ENCODE results near the gene SH2D7.

The SH2D7 gene

DNA sequence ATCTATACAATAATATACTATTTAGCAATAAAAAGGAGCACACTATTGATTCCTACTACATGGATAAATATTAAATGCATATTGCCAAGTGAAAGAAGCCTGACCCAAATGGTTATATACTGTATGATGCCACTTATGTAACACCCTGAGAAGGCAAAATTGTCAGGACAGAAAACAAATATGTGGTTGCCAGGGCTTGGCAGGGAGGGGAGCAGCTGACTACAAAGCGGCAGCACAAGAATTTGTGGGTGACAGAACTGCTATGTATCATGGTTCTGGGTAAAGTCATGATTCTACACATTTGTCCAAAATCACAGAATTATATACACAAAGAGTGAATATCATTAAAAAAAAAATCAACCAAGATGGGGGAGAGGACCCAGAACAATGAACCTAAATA lies 37.4 kb upstream of the SH2D7 start:
- H3K4me1 Mint-ChIP-seq (ENCODE audit: low read depth), result peaks cover 89% of the 10 kb centered on the region
- H3K36me3 Mint-ChIP-seq (ENCODE audit: low read depth), result peaks cover 61% of the 10 kb centered on the region
- H3K4me3 Mint-ChIP-seq, result no peak overlapping the region
- no peaks in the 10 kb centered on the region for H3K9me3 Mint-ChIP-seq
- H3K27me3 Mint-ChIP-seq, result no peaks in the 10 kb centered on the region
- intact Hi-C loops (cut with micrococcal nuclease), result loop anchor here (5.0 kb wide), 1 partner anchor 32 kb away; no protein-coding TSS in a partner anchor
- H3K27ac Mint-ChIP-seq, result peak overlapping the region; percentile 89

- H3K4me1 Mint-ChIP-seq (ENCODE audit: low read depth), result peaks cover 84% of the 10 kb centered on the region
- H3K9me3 Mint-ChIP-seq, result no peaks in the 10 kb centered on the region
- peaks cover 51% of the 10 kb centered on the region for H3K36me3 Mint-ChIP-seq (ENCODE audit: low read depth)
- peak overlapping the region; percentile 10 for H3K4me3 Mint-ChIP-seq
- H3K27ac Mint-ChIP-seq, result peak overlapping the region; percentile 89
- no peaks in the 10 kb centered on the region for H3K27me3 Mint-ChIP-seq
- intact Hi-C loops (cut with micrococcal nuclease), result no loop called here
Observed at GRCh38 chr15:78055919-78056713, 36.2 kb upstream of the SH2D7 start.

- Mint-ChIP-seq H3K4me3 (peak overlapping the region; percentile 7), H3K4me1 (ENCODE audit: low read depth) (peaks cover 80% of the 10 kb centered on the region), H3K36me3 (ENCODE audit: low read depth) (peaks cover 44% of the 10 kb centered on the region), H3K27me3 (no peaks in the 10 kb centered on the region), H3K9me3 (no peaks in the 10 kb centered on the region), H3K27ac (peak overlapping the region; percentile 89)
- intact Hi-C loops (cut with micrococcal nuclease), result no loop called here
Observed at GRCh38 chr15:78056714-78057269, 35.6 kb upstream of the SH2D7 start.

- H3K27ac Mint-ChIP-seq, result peak overlapping the region; percentile 89
- peaks cover 34% of the 10 kb centered on the region for H3K36me3 Mint-ChIP-seq (ENCODE audit: low read depth)
- no peak overlapping the region for H3K4me3 Mint-ChIP-seq
- H3K27me3 Mint-ChIP-seq, result no peaks in the 10 kb centered on the region
- H3K9me3 Mint-ChIP-seq, result no peaks in the 10 kb centered on the region
- peaks cover 74% of the 10 kb centered on the region for H3K4me1 Mint-ChIP-seq (ENCODE audit: low read depth)
- intact Hi-C loops (cut with micrococcal nuclease), result no loop called here
Observed at GRCh38 chr15:78057803-78058202, 34.6 kb upstream of the SH2D7 start.

- Mint-ChIP-seq H3K4me1 (ENCODE audit: low read depth) (peaks cover 67% of the 10 kb centered on the region), H3K4me3 (no peak overlapping the region), H3K36me3 (ENCODE audit: low read depth) (peaks cover 27% of the 10 kb centered on the region), H3K9me3 (no peaks in the 10 kb centered on the region), H3K27me3 (no peaks in the 10 kb centered on the region), H3K27ac (peak overlapping the region; percentile 89)
- intact Hi-C loops (cut with micrococcal nuclease), result no loop called here
Observed at GRCh38 chr15:78058401-78058935, 33.9 kb upstream of the SH2D7 start.

- peaks cover 21% of the 10 kb centered on the region for H3K36me3 Mint-ChIP-seq (ENCODE audit: low read depth)
- peak overlapping the region; percentile 49 for H3K4me3 Mint-ChIP-seq
- no peaks in the 10 kb centered on the region for H3K27me3 Mint-ChIP-seq
- H3K4me1 Mint-ChIP-seq (ENCODE audit: low read depth), result peaks cover 61% of the 10 kb centered on the region
- intact Hi-C loops (cut with micrococcal nuclease), result no loop called here
- peak overlapping the region; percentile 89 for H3K27ac Mint-ChIP-seq
- no peaks in the 10 kb centered on the region for H3K9me3 Mint-ChIP-seq
Observed at GRCh38 chr15:78059110-78059839, 33.1 kb upstream of the SH2D7 start.

GRCh38 chr15:78060232-78060631 lies 32.1 kb upstream of the SH2D7 start:
- peaks cover 18% of the 10 kb centered on the region for H3K36me3 Mint-ChIP-seq (ENCODE audit: low read depth)
- H3K4me1 Mint-ChIP-seq (ENCODE audit: low read depth), result peaks cover 56% of the 10 kb centered on the region
- no peaks in the 10 kb centered on the region for H3K27me3 Mint-ChIP-seq
- no peaks in the 10 kb centered on the region for H3K9me3 Mint-ChIP-seq
- H3K27ac Mint-ChIP-seq, result peak overlapping the region; percentile 89
- H3K4me3 Mint-ChIP-seq, result no peak overlapping the region
- intact Hi-C loops (cut with micrococcal nuclease), result no loop called here

DNA sequence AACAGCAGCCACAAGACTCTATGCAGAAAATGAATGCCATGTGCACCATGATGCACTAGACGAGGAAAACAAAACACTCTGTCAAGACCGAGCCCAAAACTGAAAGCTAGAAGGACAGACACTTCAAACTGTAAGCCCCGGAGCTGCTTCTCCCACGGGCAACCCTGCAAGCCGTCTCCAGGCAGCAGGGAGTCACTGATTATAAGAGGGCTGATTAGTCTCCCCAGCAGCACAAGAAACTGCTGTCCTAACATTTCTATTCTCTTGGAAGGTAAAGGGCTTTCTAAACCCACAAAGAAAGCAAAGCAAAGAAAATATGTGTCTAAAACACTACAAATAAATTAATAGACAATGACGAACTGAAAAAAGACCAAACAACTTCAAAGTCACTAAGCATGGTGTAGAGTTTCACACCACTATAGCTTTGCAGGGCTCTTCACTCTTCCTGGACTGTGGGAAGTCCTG lies 30.4 kb upstream of the SH2D7 start:
- H3K4me3 Mint-ChIP-seq, result peak overlapping the region; percentile 44
- peak overlapping the region; percentile 74 for H3K27ac Mint-ChIP-seq
- no peaks in the 10 kb centered on the region for H3K27me3 Mint-ChIP-seq
- peaks cover 39% of the 10 kb centered on the region for H3K4me1 Mint-ChIP-seq (ENCODE audit: low read depth)
- peaks cover 10% of the 10 kb centered on the region for H3K36me3 Mint-ChIP-seq (ENCODE audit: low read depth)
- intact Hi-C loops (cut with micrococcal nuclease), result no loop called here
- H3K9me3 Mint-ChIP-seq, result no peaks in the 10 kb centered on the region

- intact Hi-C loops (cut with micrococcal nuclease), result no loop called here
- Mint-ChIP-seq H3K36me3 (ENCODE audit: low read depth) (peaks cover 16% of the 10 kb centered on the region), H3K9me3 (no peaks in the 10 kb centered on the region), H3K27ac (no peak overlapping the region), H3K4me1 (ENCODE audit: low read depth) (peaks cover 31% of the 10 kb centered on the region), H3K4me3 (no peak overlapping the region), H3K27me3 (no peaks in the 10 kb centered on the region)
Observed at GRCh38 chr15:78063217-78063616, 29.1 kb upstream of the SH2D7 start.

GRCh38 chr15:78063970-78064385 lies 28.4 kb upstream of the SH2D7 start:
- H3K36me3 Mint-ChIP-seq (ENCODE audit: low read depth), result peaks cover 9% of the 10 kb centered on the region
- H3K9me3 Mint-ChIP-seq, result no peaks in the 10 kb centered on the region
- no peak overlapping the region for H3K27ac Mint-ChIP-seq
- no peaks in the 10 kb centered on the region for H3K27me3 Mint-ChIP-seq
- intact Hi-C loops (cut with micrococcal nuclease), result no loop called here
- H3K4me3 Mint-ChIP-seq, result no peak overlapping the region
- peaks cover 31% of the 10 kb centered on the region for H3K4me1 Mint-ChIP-seq (ENCODE audit: low read depth)

DNA sequence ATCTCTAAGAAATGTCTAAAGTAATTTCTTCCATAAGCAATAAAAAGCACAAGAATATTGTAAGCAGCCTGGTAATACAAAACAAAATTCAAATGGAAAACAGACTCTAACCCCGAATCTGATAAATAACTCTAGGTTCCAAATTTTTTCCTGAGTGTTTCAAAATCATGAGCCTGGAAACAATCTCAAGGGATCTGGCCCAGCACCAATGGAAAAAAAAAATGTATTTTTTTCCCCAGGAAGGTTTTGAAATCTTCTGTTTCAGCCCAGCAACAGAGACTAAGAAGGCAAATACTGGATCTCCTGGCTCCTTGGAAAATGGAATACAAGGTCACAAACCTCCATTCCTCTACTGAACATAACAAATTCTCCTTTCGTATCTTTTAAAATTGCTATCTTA lies 27.8 kb upstream of the SH2D7 start:
- H3K4me1 Mint-ChIP-seq (ENCODE audit: low read depth), result peaks cover 31% of the 10 kb centered on the region
- no peak overlapping the region for H3K27ac Mint-ChIP-seq
- no peak overlapping the region for H3K4me3 Mint-ChIP-seq
- peaks cover 6% of the 10 kb centered on the region for H3K36me3 Mint-ChIP-seq (ENCODE audit: low read depth)
- intact Hi-C loops (cut with micrococcal nuclease), result no loop called here
- H3K27me3 Mint-ChIP-seq, result no peaks in the 10 kb centered on the region
- H3K9me3 Mint-ChIP-seq, result no peaks in the 10 kb centered on the region

- H3K27me3 Mint-ChIP-seq, result no peaks in the 10 kb centered on the region
- H3K9me3 Mint-ChIP-seq, result no peaks in the 10 kb centered on the region
- no peak overlapping the region for H3K27ac Mint-ChIP-seq
- H3K4me1 Mint-ChIP-seq (ENCODE audit: low read depth), result peaks cover 31% of the 10 kb centered on the region
- peak overlapping the region; percentile 57 for H3K4me3 Mint-ChIP-seq
- intact Hi-C loops (cut with micrococcal nuclease), result no loop called here
- peaks cover 6% of the 10 kb centered on the region for H3K36me3 Mint-ChIP-seq (ENCODE audit: low read depth)
Observed at GRCh38 chr15:78065284-78065872, 27.0 kb upstream of the SH2D7 start.

- intact Hi-C loops (cut with micrococcal nuclease), result no loop called here
- Mint-ChIP-seq H3K4me1 (ENCODE audit: low read depth) (peaks cover 32% of the 10 kb centered on the region), H3K27me3 (no peaks in the 10 kb centered on the region), H3K9me3 (no peaks in the 10 kb centered on the region), H3K27ac (no peak overlapping the region), H3K36me3 (ENCODE audit: low read depth) (peaks cover 7% of the 10 kb centered on the region), H3K4me3 (peak overlapping the region; percentile 39)
Observed at GRCh38 chr15:78065973-78066946, 26.1 kb upstream of the SH2D7 start.
